HL-60/S4 treated with retinoic acid at 250 ng/mL for 4 days and 3 days (cell line): ENCODE data around the gene POLR2H.
"Not testable (repeated sequence)": the region's sequence is repeated elsewhere in the genome, so short reads cannot be mapped to it uniquely, and the experiment has no call there.

Experiments used
- in situ Hi-C: fragments of 300-500 bp; cut with MboI; formaldehyde crosslinking; loops from 2 replicates; pipeline ENCODE4 v1.7.0; 2022; ENCODE audit warnings: low sequenced_read_pairs

The POLR2H gene

DNA sequence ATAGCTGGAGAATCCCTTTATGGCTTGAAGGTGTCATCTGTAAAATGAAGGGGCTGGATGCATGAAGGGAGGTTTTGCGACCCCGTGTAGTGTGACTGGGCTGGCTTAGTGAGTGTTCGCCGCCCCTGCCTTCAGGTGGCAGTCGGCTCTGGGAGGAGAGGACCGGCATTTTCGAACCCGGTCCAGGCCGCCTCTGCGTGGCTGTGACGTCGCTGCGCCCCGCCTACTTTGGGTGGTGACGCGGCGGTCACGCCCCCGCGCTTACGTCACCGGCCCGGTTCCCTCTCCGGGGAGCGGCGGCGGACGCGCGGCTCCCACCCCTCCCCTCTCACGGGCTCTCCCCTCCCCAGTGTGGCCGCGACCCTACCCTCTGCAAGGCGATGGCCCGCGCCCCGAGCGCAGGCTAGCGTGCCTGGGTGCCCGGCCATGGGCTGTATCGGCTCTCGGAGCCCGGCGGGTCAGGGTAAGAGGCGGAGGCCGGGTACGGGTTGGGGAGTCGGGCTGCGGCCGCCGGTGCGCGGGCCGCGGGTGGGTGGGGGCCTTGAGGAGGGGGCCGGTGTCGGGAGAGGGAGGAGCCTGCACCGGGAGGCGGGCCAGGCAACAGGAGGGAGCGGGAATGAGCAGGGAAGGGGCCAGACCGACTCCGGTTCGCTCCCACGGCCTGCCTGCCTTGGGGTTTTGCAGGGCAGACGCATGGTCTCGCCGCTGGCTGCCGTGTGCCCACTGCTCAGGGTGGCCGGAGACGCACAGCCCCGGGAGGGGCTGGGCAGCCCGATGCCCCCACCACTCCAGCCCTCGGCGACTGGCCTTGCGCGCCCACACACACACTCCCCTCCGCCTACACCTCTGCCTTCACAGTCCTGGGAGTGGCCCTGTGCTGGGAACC lies 25.6 kb upstream of the POLR2H start:
- in situ Hi-C loops: no loop called here

DNA sequence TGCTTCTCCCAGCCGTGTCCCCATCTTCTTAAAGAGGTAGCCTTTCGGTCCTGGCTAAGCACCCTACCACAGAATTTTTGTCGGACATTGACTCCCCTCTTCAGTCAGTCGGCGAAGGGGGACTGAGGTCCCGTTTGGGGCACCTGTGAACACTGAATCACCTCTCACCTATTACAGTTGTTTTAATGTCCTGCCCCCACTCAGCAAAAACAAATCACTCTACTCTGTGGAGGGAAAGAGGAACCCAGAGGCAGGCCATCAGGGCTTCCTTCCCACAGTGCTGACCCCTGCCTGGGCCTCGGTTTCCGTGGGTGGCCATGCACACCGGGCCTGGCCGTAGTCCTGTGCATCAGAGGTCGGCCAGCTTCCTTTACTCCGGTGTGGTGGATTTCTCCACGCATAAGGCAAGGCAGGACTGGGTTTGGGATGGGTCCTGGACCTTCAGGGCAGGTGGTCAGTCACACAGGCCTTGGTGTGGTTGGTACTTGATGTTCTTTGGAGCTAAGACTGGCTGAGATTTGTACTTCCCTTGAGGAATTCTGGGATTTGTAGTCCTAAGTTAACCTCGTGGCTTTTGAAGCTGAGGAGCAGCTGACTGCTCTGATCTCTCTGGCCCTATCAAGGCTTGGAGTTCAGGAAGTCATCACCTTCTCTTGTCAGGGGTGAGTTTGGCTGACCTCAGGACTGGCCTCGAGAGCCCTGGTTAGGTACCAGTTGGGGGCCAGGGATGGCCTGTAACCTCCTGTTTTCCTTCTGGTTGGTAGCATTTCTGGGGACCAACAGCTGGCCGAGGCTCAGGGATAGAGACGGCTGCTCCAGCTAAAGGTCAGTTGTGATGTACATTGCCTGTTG lies 24.7 kb upstream of the POLR2H start:
- in situ Hi-C loops: no loop called here

DNA sequence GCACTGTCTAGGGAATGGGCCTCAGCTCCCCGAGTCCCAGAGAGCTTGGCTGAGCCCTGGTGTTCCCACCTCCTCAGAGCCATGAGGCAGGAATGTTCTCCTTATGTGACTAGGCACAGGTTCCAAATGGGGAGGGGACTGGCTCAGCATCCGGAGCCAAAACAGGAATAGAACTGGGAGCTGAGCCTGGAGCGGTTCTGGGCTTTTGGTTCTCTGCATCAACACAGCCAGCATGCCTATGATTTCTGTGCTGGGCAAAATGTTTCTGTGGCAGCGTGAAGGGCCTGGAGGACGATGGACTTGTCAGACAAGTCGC lies 24.2 kb upstream of the POLR2H start, which contains the start of gene FAM131A:
Gene FAM131A (plus strand): TSS at position 202 of the 316 bp plus-strand sequence. CDS start 31 bp downstream, at position 233.
- in situ Hi-C loops: no loop called here

DNA sequence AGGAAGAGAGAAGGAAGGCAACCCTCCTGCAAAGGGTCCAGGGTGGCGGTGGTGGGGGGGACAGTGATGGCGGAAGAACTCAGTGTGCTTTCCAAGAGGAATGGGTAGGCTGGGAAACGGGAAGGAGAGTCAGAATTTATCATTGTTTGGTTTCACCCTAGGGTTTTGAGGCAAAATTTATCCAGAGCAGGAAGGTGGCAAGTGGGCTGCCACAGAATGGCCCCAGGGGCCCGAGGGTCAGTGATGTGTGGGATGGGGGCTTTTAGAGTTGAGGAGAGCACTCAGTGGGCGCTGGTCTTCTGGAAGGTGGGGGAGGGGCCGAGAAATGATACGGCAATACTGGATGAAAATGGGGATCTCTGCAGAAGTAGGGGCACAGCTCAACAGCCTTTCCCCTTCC lies 23.5 kb upstream of the POLR2H start:
- in situ Hi-C loops: no loop called here

DNA sequence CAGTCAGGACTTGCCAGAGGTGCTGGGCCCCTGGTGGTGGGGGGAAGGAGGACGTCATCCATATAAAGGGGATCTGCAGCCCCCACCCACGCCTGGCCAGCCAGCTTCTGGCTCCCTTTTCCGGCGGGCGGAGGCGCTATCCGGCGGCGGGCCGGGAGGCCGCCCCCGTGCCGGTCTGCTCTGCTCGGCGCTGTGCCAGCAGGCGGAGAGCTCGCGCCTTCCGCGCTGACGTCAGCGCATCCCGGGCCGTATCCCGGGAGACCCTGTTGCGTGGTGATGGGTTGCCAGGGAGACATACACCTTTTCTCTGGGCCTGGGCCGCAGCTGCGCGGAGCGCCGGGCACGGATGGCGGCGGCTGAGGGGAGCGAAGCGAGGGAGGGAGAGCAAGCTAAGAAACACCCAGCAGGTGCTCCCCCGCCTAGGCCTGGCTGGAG lies 23.0 kb upstream of the POLR2H start:
- in situ Hi-C loops: no loop called here

DNA sequence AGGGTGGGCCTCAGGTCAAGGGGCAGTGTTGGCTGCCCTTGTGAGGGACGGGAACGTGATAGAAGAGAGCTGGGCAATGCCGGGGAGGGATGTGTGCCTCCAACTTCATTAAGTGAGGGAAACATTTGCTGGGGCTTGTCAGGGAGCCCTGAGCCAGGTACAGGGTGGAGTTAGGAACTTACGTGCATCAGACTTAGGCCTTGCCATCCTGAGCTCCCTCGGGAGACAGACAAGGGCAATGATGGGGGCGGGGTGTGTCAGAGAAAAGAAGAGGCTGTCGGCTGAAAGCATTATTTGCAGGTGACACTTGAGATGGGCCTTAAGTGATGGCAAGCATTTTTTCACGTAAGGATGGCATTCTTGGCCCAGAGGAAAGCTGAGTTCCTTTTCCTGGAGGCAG lies 22.5 kb upstream of the POLR2H start:
- in situ Hi-C loops: no loop called here

DNA sequence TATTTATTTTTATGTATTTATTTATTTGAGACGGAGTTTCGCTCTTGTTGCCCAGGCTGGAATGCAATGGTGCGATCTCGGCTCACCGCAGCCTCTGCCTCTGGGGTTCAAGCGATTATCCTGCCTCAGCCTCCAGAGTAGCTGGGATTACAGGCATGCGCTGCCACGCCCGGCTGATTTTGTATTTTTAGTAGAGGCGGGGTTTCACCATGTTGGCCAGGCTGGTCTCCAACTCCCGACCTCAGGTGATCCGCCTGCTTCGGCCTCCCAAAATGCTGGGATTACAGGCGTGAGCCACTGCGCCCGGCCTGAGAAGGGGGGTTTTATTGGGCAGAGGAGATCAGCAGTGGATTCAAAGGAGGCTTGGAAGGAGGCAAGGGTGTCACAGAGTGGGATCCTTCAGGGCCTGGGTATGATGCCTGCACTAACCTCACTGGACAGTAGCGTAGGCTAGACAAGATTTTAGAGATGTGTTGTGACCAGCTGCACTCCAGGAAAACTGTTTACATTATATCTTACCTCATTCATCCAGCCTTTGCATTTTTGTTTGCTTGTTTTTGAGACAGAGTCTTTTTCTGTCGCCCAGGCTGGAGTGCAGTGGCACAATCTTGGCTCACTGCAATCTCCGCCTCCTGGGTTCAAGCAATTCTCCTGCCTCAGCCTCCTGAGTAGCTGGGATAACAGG lies 21.9 kb upstream of the POLR2H start:
- in situ Hi-C loops: not testable (repeated sequence)

DNA sequence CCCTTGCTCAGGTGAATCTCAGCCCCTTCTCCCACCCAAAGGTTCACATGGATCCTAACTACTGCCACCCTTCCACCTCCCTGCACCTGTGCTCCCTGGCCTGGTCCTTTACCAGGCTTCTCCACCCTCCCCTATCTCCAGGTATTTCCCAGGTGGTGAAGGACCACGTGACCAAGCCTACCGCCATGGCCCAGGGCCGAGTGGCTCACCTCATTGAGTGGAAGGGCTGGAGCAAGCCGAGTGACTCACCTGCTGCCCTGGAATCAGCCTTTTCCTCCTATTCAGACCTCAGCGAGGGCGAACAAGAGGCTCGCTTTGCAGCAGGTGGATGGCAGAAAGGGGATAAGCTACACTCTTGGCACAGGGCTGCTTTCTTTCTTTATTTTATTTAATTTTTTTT lies 19.6 kb upstream of the POLR2H start:
- in situ Hi-C loops: no loop called here

DNA sequence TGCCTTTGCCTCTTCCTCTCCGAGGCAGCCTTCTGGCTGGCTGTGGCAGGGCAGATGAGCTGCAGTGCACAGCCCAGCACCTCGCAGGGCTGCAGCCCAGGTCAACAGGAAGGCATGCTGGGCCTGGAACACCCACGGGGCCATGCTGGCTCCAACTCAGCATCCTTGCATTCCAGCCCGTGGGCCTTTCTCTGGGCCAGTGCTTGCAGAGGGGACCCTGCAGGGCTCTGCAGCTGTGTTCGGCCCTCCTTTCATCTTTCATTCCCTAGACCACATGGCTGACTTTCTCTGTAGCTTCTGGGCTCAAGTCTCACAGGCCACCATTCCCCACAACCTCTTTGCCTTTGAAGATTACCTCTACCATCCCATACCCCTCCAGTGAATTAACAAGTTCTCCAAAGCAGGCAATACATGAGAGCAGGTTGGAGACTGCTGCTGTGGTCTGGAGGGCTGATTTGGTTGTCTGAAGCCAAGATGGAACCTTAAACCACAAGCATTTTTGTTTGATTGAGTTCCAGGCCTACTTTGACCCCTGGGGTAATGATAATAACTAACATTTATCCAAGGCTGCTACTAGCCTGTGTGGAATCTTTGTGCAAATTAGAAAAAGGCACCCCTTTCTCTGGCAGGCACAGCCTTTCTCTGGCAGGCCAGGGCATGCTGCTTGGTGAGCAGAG lies 18.2 kb upstream of the POLR2H start:
- in situ Hi-C loops: no loop called here

DNA sequence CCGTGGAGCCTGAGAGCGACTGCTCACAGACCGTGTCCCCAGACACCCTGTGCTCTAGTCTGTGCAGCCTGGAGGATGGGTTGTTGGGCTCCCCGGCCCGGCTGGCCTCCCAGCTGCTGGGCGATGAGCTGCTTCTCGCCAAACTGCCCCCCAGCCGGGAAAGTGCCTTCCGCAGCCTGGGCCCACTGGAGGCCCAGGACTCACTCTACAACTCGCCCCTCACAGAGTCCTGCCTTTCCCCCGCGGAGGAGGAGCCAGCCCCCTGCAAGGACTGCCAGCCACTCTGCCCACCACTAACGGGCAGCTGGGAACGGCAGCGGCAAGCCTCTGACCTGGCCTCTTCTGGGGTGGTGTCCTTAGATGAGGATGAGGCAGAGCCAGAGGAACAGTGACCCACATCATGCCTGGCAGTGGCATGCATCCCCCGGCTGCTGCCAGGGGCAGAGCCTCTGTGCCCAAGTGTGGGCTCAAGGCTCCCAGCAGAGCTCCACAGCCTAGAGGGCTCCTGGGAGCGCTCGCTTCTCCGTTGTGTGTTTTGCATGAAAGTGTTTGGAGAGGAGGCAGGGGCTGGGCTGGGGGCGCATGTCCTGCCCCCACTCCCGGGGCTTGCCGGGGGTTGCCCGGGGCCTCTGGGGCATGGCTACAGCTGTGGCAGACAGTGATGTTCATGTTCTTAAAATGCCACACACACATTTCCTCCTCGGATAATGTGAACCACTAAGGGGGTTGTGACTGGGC lies 16.8 kb upstream of the POLR2H start:
- in situ Hi-C loops: no loop called here

DNA sequence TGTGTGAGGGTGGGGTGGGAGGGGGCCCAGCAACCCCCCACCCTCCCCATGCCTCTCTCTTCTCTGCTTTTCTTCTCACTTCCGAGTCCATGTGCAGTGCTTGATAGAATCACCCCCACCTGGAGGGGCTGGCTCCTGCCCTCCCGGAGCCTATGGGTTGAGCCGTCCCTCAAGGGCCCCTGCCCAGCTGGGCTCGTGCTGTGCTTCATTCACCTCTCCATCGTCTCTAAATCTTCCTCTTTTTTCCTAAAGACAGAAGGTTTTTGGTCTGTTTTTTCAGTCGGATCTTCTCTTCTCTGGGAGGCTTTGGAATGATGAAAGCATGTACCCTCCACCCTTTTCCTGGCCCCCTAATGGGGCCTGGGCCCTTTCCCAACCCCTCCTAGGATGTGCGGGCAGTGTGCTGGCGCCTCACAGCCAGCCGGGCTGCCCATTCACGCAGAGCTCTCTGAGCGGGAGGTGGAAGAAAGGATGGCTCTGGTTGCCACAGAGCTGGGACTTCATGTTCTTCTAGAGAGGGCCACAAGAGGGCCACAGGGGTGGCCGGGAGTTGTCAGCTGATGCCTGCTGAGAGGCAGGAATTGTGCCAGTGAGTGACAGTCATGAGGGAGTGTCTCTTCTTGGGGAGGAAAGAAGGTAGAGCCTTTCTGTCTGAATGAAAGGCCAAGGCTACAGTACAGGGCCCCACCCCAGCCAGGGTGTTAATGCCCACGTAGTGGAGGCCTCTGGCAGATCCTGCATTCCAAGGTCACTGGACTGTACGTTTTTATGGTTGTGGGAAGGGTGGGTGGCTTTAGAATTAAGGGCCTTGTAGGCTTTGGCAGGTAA lies 16.0 kb upstream of the POLR2H start:
- in situ Hi-C loops: no loop called here

DNA sequence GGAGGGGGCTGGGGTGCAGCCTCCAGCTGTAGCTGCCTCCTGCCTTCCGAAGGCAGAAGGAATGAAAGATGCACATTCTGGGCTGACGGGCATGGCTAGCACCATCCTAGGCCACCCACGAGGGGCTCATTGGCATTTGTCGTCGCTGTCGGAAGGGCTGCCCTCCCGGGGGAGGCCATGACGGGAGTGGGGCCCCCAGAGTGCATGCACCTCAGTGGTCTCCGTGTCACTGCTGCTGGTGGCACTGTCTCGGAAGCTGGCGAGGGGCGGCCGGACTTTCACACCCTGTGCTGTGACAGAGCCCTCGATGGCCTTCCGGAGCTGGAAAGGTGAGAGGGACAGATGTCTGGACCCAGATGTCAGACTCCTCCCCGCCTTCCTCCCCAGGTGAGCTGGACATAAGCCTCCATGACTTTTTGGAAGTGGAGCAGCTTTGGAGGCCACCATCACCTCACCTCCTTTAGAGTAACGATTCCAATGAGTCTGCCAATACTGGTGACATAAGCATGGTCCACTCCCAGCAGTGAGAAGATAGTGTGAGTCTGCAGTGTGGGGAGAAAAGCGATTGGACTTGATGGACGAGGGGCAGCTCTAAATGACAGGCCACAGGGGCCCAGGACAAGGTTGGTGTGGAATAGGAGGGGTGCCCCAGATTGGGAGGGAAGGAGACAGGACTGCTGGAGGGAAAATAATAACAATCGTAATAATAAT lies 14.9 kb upstream of the POLR2H start:
- in situ Hi-C loops: no loop called here

DNA sequence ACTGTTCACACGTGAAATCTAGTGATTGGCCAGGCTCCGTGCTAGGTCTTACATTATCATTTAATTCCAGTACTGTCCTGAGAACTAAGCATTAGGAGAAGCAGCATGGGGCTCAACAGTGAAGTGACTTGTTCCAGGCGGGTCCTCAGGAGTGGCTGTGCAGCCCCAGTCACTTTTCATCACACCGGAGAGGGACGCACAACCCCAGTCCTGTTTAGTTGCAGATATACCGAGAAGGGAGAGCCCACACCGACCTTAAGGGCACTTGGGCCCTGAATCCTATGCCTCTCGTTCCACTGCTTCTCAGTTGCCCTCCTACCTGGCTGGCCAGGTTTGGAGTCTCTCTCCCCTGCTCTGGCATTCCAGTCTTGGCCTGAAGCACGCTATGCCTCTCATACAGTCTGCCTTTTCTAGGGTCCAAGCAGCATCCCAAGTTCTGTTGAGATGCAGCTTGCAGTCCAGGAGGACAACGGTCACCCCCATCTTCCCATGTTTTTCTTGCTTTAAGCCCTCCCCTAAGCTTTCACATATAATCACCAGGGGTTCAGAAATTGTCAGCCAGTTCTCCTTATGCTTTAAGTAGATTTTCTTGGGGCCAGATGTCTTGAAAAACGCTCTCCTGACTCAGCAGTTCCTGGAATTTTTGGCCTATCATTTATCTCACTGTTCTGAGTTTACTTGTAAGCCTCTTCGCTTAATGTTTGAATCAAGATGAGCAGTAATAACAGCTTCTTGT lies 14.0 kb upstream of the POLR2H start:
- in situ Hi-C loops: no loop called here

DNA sequence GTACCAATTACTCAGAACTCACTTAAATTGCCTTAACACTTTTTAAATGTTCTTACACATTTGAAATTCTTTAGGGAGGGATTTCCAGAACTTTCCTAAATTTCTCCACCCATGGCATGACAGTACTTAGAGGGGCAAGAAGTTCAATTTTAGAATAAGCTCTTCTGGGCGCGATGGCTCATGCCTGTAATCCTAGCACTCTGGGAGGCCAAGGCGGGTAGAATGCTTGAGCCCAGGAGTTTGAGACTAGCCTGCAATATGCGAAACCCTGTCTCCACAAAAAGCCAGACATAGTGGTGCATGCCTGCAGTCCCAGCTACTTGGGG lies 13.5 kb upstream of the POLR2H start:
- in situ Hi-C loops: no loop called here

DNA sequence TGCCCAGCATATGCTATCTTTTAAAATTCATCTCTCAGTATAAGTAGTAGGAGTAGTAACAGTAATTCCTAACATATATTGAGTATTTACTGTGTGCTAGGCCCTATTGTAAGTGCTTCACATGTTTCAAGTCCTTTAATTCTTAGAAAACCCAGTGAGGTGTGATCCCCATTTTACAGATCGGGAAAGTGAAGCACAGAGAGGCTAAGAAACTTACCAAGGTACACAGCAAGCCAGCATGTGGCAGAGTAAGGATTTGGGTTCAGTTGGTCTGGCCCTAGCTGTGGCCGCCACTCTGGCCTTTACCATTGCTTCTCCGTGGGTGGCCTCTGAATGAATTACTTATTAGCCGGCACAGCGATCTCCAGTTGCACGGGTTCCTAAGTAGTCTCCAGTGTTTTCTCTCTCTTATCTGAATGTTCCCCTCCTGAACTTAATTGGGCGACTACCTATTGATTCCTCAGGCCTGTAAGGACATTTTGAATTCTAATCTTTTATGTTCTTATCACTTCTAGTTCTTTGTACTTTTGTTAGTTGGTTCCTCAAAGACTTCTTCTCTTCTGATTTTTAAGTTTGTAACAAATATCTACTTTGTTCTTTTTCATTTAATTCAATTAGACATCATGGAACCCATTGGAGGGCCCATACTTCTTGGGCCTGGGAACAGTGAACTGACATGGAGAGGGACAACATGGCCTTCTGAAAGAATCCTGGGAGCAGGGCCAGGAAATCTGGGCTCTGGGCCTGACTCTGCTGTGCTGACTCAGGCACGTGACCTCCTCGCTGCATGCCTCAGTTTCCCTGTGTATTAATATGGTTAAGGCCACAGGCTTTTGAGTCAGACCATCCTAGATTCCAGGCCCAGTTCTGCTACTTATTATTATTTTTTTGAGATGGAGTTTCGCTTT lies 11.7 kb upstream of the POLR2H start:
- in situ Hi-C loops: loop anchor here (25.0 kb wide), 2 partner anchors 187 to 412 kb away; no protein-coding TSS in a partner anchor

DNA sequence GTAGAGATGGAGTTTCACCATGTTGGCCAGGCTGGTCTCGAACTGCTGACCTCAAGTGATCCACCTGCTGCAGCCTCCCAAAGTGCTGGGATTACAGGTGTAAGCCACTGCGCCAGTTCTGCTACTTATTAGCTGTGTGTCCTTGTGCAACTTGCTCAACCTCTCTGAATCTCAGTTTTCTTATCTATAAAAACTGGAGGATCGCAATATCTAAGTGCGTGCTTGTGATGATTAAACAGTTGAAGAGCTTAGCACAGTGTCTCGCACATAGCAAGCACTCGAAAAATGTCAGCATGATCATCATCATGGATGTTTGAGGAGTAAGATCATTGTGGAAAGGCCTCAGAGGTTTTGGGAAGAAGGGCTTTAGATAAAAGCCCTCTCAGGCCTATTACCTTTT lies 10.9 kb upstream of the POLR2H start:
- in situ Hi-C loops: loop anchor here (25.0 kb wide), 2 partner anchors 187 to 412 kb away; no protein-coding TSS in a partner anchor
